HepG2 (cell line): ENCODE measurements around the gene PCP4L1. TPM values are rescaled to one million over a fixed set of nuclear protein-coding genes. Genes with fewer than 3 reads are reported as not detected.

Experiments
- ATAC-seq: fragments of 200-7000 bp; cut with Tn5 transposase; 3 replicates; pipeline ENCODE4 v1.9.1; 2020; ENCODE audit warnings: mild to moderate bottlenecking, moderate library complexity
- BruUV-seq: library from RNA; stranded (reverse); fragments of 400-500 nt; replicated peaks from 2 replicates; lab custom pipeline; 2021; lab: Mats Ljungman, UMichigan
- CTCF ChIA-PET: fragments of 300-600 bp; formaldehyde crosslinking; extraction: SDS; loops from one replicate; lab custom pipeline; 2021; ENCODE audit warnings: low total read pairs, inconsistent platforms, low intra/inter-chr PET ratio; lab: Yijun Ruan, JAX
- POLR2A ChIA-PET: fragments of 350-600 bp; sonication (Branson Sonifier 250); formaldehyde crosslinking; loops from one replicate; lab custom pipeline; 2020; ENCODE audit warnings: antibody characterized with exemption, inconsistent platforms; lab: Yijun Ruan, JAX
- DNase-seq: peaks from one replicate; pipeline ENCODE4 v3.0.0-alpha.2; 2015; ENCODE audit warnings: low spot score
- FAIRE-seq: peaks from 3 replicates; lab custom pipeline; 2011; peaks lifted over from hg19 to GRCh38; lab: Jason Lieb, UNC
- H2AFZ ChIP-seq: one replicate; pipeline ENCODE4 v1.6.1; 2011; ENCODE audit warnings: low read length, inconsistent platforms
- H3K27ac ChIP-seq: fragments of 300-600 bp; 3 replicates; pipeline ENCODE4 v1.8.0; 2011; ENCODE audit warnings: mixed run types, mild to moderate bottlenecking, mixed read lengths, low read length, inconsistent platforms; ENCODE audit not compliant: insufficient read depth; ENCODE audit errors: extremely low read length
- H3K27me3 ChIP-seq, 2 experiments: fragments of 200-600 bp in 1 of 2; 2 replicates in 1 of 2; 3 replicates in 1 of 2; pipeline versions ENCODE4 v1.6.0 to v1.8.0; 2011; ENCODE audit warnings: low read length in 2 of 2, mild to moderate bottlenecking in 2 of 2, moderate library complexity in 2 of 2, inconsistent platforms in 1 of 2; ENCODE audit not compliant: insufficient read depth in 2 of 2, control insufficient read depth in 1 of 2
- H3K36me3 ChIP-seq, 2 experiments: fragments of 200-600 bp in 1 of 2; replicated peaks in 1 of 2; 2 replicates in 1 of 2; 3 replicates in 1 of 2; pipeline versions ENCODE4 v1.5.1 to v1.8.0; 2011; ENCODE audit warnings: low read length in 2 of 2, inconsistent platforms in 1 of 2; ENCODE audit not compliant: insufficient read depth in 2 of 2, control insufficient read depth in 1 of 2
- H3K4me1 ChIP-seq: 2 replicates; pipeline ENCODE4 v1.5.1; 2012; ENCODE audit warnings: low read length, inconsistent platforms; ENCODE audit not compliant: insufficient read depth
- H3K4me2 ChIP-seq: 2 replicates; pipeline ENCODE4 v1.6.0; 2011; ENCODE audit warnings: low read depth, low read length, inconsistent platforms
- H3K4me3 ChIP-seq, 3 experiments: fragments of 200-600 bp in 1 of 3; sonication (generic), shearing (Covaris generic) in 1 of 3; replicated peaks in 1 of 3; 2 replicates each; pipeline ENCODE4 v1.5.1; 2011 to 2016; ENCODE audit warnings: low read length in 3 of 3, inconsistent platforms in 2 of 3, low read depth in 2 of 3, mild to moderate bottlenecking in 2 of 3, control low read depth in 1 of 3, mixed read lengths in 1 of 3; ENCODE audit not compliant: insufficient read depth in 1 of 3
- H3K79me2 ChIP-seq: one replicate; pipeline ENCODE4 v1.6.1; 2011; ENCODE audit warnings: low read length, inconsistent platforms; ENCODE audit not compliant: insufficient read depth
- H3K9ac ChIP-seq: 2 replicates; pipeline ENCODE4 v1.6.0; 2011; ENCODE audit warnings: mild to moderate bottlenecking, low read depth, low read length, inconsistent platforms; ENCODE audit not compliant: insufficient read depth
- H3K9me3 ChIP-seq: 2 replicates; pipeline ENCODE4 v1.5.1; 2012; ENCODE audit warnings: mild to moderate bottlenecking, low read length
- H4K20me1 ChIP-seq: 2 replicates; pipeline ENCODE4 v1.6.0; 2011; ENCODE audit warnings: inconsistent platforms, mild to moderate bottlenecking, low read length, moderate library complexity; ENCODE audit not compliant: insufficient read depth
- CENPT ChIP-seq: sonication (generic); formaldehyde crosslinking; IDR thresholded peaks from 2 replicates; pipeline ENCODE4 v1.8.0; 2022; ENCODE audit warnings: low read depth, mild to moderate bottlenecking, moderate library complexity, missing genetic modification reagents
- RFX3 ChIP-seq: IDR thresholded peaks from 2 replicates; pipeline ENCODE4 v1.6.1; 2016; ENCODE audit warnings: missing biosample characterization, missing genetic modification reagents
- XRCC5 ChIP-seq: fragments of 200-400 bp; formaldehyde crosslinking; optimal IDR thresholded peaks from 2 replicates; pipeline ENCODE3; 2017; ENCODE audit warnings: mild to moderate bottlenecking, low read length
- YY1 ChIP-seq: IDR thresholded peaks from 2 replicates; pipeline ENCODE4 v1.6.1; 2011; ENCODE audit warnings: low read length, low read depth, moderate library complexity, mild to moderate bottlenecking; ENCODE audit not compliant: insufficient read depth, insufficient replicate concordance
- ZNF318 ChIP-seq: sonication (generic); formaldehyde crosslinking; IDR thresholded peaks from 2 replicates; pipeline ENCODE4 v1.4.0; 2020; ENCODE audit warnings: mild to moderate bottlenecking, missing genetic modification reagents
- ZNF431 ChIP-seq: sonication (generic); formaldehyde crosslinking; IDR thresholded peaks from 2 replicates; pipeline ENCODE4 v1.9.0; 2022; ENCODE audit warnings: missing genetic modification reagents, low read depth, mild to moderate bottlenecking, borderline replicate concordance
- ZNF710 ChIP-seq: sonication (generic); formaldehyde crosslinking; IDR thresholded peaks from 2 replicates; pipeline ENCODE4 v1.5.0; 2020; ENCODE audit warnings: mild to moderate bottlenecking, missing genetic modification reagents, borderline replicate concordance
- WGBS: methylation state at CpG from one replicate; pipeline ENCODE4 v1.1.6; 2017; ENCODE audit warnings: low lambda C conversion rate; 5-methylcytosine and 5-hydroxymethylcytosine counted together
- in situ Hi-C: cut with HindIII; loops from 2 replicates; pipeline ENCODE4 v1.10.0; 2017; ENCODE audit warnings: low pct_unique_long_range_greater_than_20kb; ENCODE audit not compliant: extremely low pct_ligation_motif_present
- intact Hi-C: fragments of 100-400 bp; cut with micrococcal nuclease; formaldehyde crosslinking; loops from one replicate; pipeline ENCODE4 v1.10.0; 2022; ENCODE audit not compliant: unreplicated experiment
- polyA plus RNA-seq, 8 experiments: library from polyadenylated mRNA; depleted of rRNA in 3 of 8; stranded (reverse) in 7 of 8; unstranded in 1 of 8; fragments of >200 nt; fragmentation: Illumina TruSeq in 4 of 8; extraction: Trizol in 4 of 8; gene quantifications; 2 replicates each; pipeline versions ENCODE4 v1.2.1 to v1.2.3, GENCODE V29; 2011 to 2016; ENCODE audit warnings: low read depth in 4 of 8, missing spikeins in 1 of 8, mixed read lengths in 1 of 8; ENCODE audit not compliant: insufficient read depth in 1 of 8
- total RNA-seq, 5 experiments: library from RNA; depleted of rRNA; stranded (reverse); fragments of >200 nt; fragmentation: Illumina TruSeq; extraction: Trizol; gene quantifications; 2 replicates each; pipeline ENCODE4 v1.2.3, GENCODE V29; 2016; ENCODE audit warnings: low read depth in 1 of 5

PCP4L1 gene
- total and polyA plus RNA-seq, 2 of the 13 experiments (the other 11 are each of a cell fraction or from before 2014, with no cell fraction given) = 0.28 TPM; not detected in 1

GRCh38 chr1:161238039-161238473, 20.5 kb upstream of the PCP4L1 start, which contains the start of gene NR1I3 (continued):
- TF ChIP-seq ZNF318 (CRISPR knock-in tag) (no peak), XRCC5 (peak; percentile 19)

- ATAC-seq = no peak
- BruUV-seq = no TSS peak
- H3K9me3 ChIP-seq = no peaks in the 10 kb centered on the region
- H3K27ac ChIP-seq = no peak overlapping the region
- in situ Hi-C loops (no loop called here), intact Hi-C loops (no loop called here)
- ChIA-PET POLR2A (no interaction called here), CTCF (no interaction called here)
- WGBS = 34% methylated on average over 2 of the region's 3 CpGs
- TF ChIP-seq ZNF710 (CRISPR knock-in tag) (no peak), YY1 (no peak), RFX3 (CRISPR knock-in tag) (0 out of 2 replicates have a peak, but pooled peaks have one; percentile 45), CENPT (CRISPR knock-in tag) (no peak), ZNF431 (no peak)
- no peak overlapping the region for H3K4me2 ChIP-seq
- FAIRE-seq = no peak
- H3K27me3 ChIP-seq = peaks cover 1 to 3% of the 10 kb centered on the region in 2 experiments; a peak in 3 of 5 replicates
- H4K20me1 ChIP-seq = no peaks in the 10 kb centered on the region
- no peaks in the 10 kb centered on the region for H3K79me2 ChIP-seq
- no peak overlapping the region for H3K4me3 ChIP-seq
- no peak for DNase-seq
- H3K4me1 ChIP-seq = peaks cover 37% of the 10 kb centered on the region
- H3K36me3 ChIP-seq = no peaks in the 10 kb centered on the region
- no peak overlapping the region for H3K9ac ChIP-seq
- H2AFZ ChIP-seq = no peak overlapping the region
Observed at GRCh38 chr1:161241682-161242081, 16.9 kb upstream of the PCP4L1 start.
